Keratinocyte (primary cell): ENCODE measurements around the gene ZMAT3.
"Not testable (repeated sequence)": the region's sequence is repeated elsewhere in the genome, so short reads cannot be mapped to it uniquely, and the experiment has no call there.

Source experiments
- CTCF ChIP-seq, 3 experiments: IDR thresholded peaks in 1 of 3; conservative IDR thresholded peaks in 1 of 3; optimal IDR thresholded peaks in 1 of 3; 2 replicates in 2 of 3; 3 replicates in 1 of 3; pipeline versions ENCODE3 to v1.5.1; 2011; ENCODE audit warnings: low read length in 3 of 3, mild to moderate bottlenecking in 3 of 3, moderate library complexity in 2 of 3, control low read depth in 1 of 3, inconsistent platforms in 1 of 3; ENCODE audit not compliant: insufficient read depth in 2 of 3; ENCODE audit errors: extremely low read depth in 1 of 3
- EZH2 ChIP-seq: IDR thresholded peaks from one replicate; pipeline ENCODE4 v1.6.1; 2012; ENCODE audit warnings: inconsistent platforms, mild to moderate bottlenecking, low read length, moderate library complexity

GRCh38 chr3:179033304-179033657, 38.3 kb downstream of the ZMAT3 start:
- TF ChIP-seq EZH2; CTCF (optimal IDR thresholded peaks at IDR 0.05 in 1 of 3, IDR thresholded peaks at IDR 0.05 in 1 of 3, conservative IDR thresholded peaks at IDR 0.05 in 1 of 3; ENCODE audit: extremely low read depth in 1 of 3, insufficient read depth in 2 of 3, low read length in 3 of 3): not testable (repeated sequence)
